HG03135 (cell line): ENCODE data around the gene LOXHD1.

Experiments
- ATAC-seq: cut with Tn5 transposase; IDR thresholded peaks from one replicate; pipeline ENCODE4 v1.9.1; 2021; ENCODE audit warnings: mild to moderate bottlenecking, moderate library complexity; ENCODE audit not compliant: unreplicated experiment

LOXHD1 gene

DNA sequence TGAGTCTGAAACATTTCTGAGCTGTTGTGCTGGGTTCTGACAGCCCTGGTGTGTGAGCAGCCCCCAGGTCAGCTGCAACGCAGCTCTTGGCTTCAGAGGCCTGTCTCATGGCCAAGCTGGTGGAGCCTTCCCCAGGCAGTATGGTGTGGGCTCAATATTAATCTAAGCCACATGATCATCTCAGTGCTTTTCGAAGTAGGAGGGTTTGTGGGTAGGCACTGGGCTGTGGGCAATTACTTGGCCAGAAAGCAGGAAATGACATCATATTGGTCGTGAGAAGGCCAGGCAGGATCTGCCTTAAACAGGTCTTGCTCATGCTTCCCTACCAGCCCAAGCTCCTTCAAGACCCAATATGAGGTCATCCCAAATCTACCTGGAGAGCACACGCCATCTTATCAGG, 26.9 kb downstream of the LOXHD1 start:
- ATAC-seq, result no peak

DNA sequence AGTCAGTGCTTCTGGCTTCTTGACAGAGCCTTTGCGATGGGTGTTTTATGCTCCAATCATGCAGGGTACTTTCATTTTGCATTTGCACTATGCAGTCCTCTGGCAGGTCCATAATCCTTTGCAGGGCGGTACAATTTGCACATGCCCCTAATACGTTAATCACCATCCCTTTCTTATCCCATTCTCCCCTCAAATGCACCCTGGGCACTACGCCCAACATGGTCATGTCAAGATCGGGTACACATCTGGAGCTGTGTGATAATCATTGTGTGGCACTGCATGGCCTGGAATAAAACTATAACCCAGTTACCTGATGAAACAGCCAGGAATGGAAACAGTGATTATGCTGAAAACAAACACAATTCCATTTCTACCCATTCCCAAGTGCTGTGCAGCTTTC, 27.7 kb downstream of the LOXHD1 start:
- no peak for ATAC-seq

DNA sequence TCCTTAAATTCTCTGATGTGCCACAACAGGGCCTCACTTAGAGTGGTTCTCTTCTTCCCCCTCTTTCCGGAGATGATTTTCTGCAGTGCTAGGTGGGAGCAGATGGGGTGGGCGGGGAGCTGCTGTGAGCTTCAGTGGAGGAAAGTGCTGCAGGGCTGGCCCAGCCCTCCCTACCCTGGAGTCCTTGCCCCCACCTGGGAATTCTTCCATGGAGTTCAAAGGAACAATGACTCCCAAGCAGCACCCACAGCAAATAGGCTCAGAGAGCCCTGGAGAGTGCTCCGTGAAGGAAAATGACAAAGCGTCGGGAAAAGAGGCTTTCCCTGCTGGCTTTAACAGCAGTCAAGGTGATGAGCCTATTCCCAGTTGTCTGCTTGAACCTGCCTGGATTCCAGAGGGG, 28.8 kb downstream of the LOXHD1 start:
- ATAC-seq, result no peak

- ATAC-seq, result no peak
Measured at GRCh38 chr18:46627136-46627535, 29.9 kb downstream of the LOXHD1 start.

- ATAC-seq, result no peak
Measured at GRCh38 chr18:46625069-46625468, 32.0 kb downstream of the LOXHD1 start.

- no peak for ATAC-seq
Measured at GRCh38 chr18:46624127-46624526, 32.9 kb downstream of the LOXHD1 start.

GRCh38 chr18:46623541-46623940, 33.5 kb downstream of the LOXHD1 start:
- no peak for ATAC-seq

- no peak for ATAC-seq
Measured at GRCh38 chr18:46622999-46623398, 34.0 kb downstream of the LOXHD1 start.

- no peak for ATAC-seq
Measured at GRCh38 chr18:46622451-46622850, 34.6 kb downstream of the LOXHD1 start.

GRCh38 chr18:46621871-46622270, 35.1 kb downstream of the LOXHD1 start:
- no peak for ATAC-seq

GRCh38 chr18:46621111-46621766, 35.8 kb downstream of the LOXHD1 start:
- ATAC-seq, result no peak

- no peak for ATAC-seq
Measured at GRCh38 chr18:46619559-46619958, 37.5 kb downstream of the LOXHD1 start.

GRCh38 chr18:46615720-46616119, 41.3 kb downstream of the LOXHD1 start:
- ATAC-seq, result no peak

- ATAC-seq, result no peak
Measured at GRCh38 chr18:46609048-46609447, 48.0 kb downstream of the LOXHD1 start.

GRCh38 chr18:46607926-46608325, 49.1 kb downstream of the LOXHD1 start:
- no peak for ATAC-seq

- ATAC-seq, result no peak
Measured at GRCh38 chr18:46601141-46601805, 55.7 kb downstream of the LOXHD1 start.

GRCh38 chr18:46596119-46596518, 60.9 kb downstream of the LOXHD1 start:
- no peak for ATAC-seq

DNA sequence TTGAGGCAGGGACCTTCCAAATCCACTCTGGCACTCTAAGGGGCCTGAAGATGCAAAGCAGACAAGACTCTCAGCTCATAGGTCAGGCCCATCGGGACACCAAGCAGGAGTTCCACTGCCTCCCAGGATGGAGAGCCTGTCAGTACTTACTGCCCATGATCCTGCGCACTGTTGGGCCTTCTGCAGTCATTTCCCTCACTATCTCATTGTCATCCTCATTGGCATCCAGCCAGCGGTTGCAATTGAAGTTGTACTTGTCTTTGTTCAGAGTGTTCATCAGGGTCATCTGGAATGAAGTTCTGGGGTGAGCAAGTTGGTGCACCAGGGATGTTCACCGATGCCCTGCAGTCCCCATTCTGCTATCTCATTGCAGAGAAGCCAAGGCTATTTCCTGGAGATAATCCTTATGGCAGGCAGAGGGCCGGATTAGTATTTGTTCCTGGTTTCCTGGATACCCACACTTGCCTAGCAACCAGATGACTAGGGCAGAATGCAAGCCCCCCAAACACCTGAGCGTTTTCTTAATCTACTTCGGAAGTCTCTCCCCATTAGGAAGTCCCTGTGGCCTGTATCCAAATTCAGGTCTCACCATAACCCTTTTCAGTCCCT, 65.1 kb downstream of the LOXHD1 start:
- no peak for ATAC-seq

GRCh38 chr18:46590103-46590502, 66.9 kb downstream of the LOXHD1 start:
- ATAC-seq, result no peak

- ATAC-seq, result no peak
Measured at GRCh38 chr18:46588971-46589660, 67.9 kb downstream of the LOXHD1 start.

DNA sequence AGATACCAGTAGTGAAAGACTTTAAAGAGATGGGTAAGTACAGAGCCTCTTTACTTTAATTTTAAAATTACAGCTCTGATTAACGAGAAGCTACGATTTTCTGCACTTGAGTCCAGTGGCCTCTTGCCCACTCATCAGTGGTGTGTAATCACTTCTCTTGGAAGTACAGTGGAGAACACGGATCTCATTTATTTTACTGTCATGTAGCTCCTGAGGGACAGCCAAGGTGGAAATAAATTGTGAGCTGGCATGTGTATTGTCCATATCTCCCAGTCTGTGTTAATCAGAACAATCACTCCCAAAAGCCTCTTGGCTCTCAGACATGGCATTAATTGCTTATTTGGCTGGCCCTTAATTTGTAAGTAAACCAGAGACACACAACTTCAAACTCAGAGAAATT, 69.4 kb downstream of the LOXHD1 start:
- no peak for ATAC-seq

GRCh38 chr18:46583711-46584110, 73.3 kb downstream of the LOXHD1 start:
- no peak for ATAC-seq
